CD4-positive, alpha-beta T cell (primary cell): ENCODE data around the gene FXYD6. TPM values are rescaled to one million over a fixed set of nuclear protein-coding genes. Genes with fewer than 3 reads are reported as not detected.

Experiments used
- ATAC-seq: fragments of 200-7000 bp; cut with Tn5 transposase; one replicate; pipeline ENCODE4 v1.10.0; 2022; ENCODE audit warnings: mild to moderate bottlenecking; ENCODE audit not compliant: poor library complexity
- CTCF ChIA-PET: fragments of 350-600 bp; sonication (Branson Sonifier 250); formaldehyde crosslinking; loops from one replicate; lab custom pipeline; 2021; ENCODE audit warnings: antibody characterized with exemption, inconsistent platforms; lab: Charles Lee
- POLR2A ChIA-PET: fragments of 350-600 bp; sonication (Branson Sonifier 250); formaldehyde crosslinking; loops from one replicate; lab custom pipeline; 2021; ENCODE audit warnings: antibody characterized with exemption, inconsistent platforms; lab: Charles Lee
- DNase-seq, 14 experiments: peaks; one replicate each; pipeline ENCODE4 v3.0.0-alpha.2; 2013 to 2020; ENCODE audit warnings: mixed read lengths in 2 of 14
- H3K27ac ChIP-seq, 2 donors: one replicate each; pipeline versions ENCODE4 v1.5.1 to v1.7.0; 2013; ENCODE audit warnings: low read length in 2 of 2, low read depth in 1 of 2, mild to moderate bottlenecking in 1 of 2
- H3K27me3 ChIP-seq, 2 experiments: 1 replicate in 1 of 2; 2 replicates in 1 of 2; pipeline versions ENCODE4 v1.6.1 to v1.7.0; 2013; ENCODE audit warnings: low read length in 2 of 2, control low read depth in 1 of 2, mild to moderate bottlenecking in 1 of 2, moderate library complexity in 1 of 2; ENCODE audit not compliant: insufficient read depth in 2 of 2, control insufficient read depth in 1 of 2
- H3K36me3 ChIP-seq: one replicate; pipeline ENCODE4 v1.6.1; 2013; ENCODE audit warnings: low read length, control low read depth; ENCODE audit not compliant: insufficient read depth
- H3K4me1 ChIP-seq: one replicate; pipeline ENCODE4 v1.6.1; 2013; ENCODE audit warnings: low read length, control low read depth; ENCODE audit not compliant: insufficient read depth
- H3K4me3 ChIP-seq: one replicate; pipeline ENCODE4 v1.5.1; 2013; ENCODE audit warnings: mild to moderate bottlenecking, low read length, moderate library complexity
- H3K9me3 ChIP-seq, 2 experiments: 1 replicate in 1 of 2; 2 replicates in 1 of 2; pipeline versions ENCODE4 v1.6.1 to v1.7.0; 2013; ENCODE audit warnings: low read length in 2 of 2, mild to moderate bottlenecking in 2 of 2, control low read depth in 1 of 2, moderate library complexity in 1 of 2; ENCODE audit not compliant: control insufficient read depth in 1 of 2, insufficient read depth in 1 of 2
- H3K27ac Mint-ChIP-seq: one replicate; pipeline ENCODE4 v1.8.0; 2020; ENCODE audit warnings: mixed read lengths
- H3K27me3 Mint-ChIP-seq: one replicate; pipeline ENCODE4 v1.8.0; 2021; ENCODE audit warnings: mixed read lengths
- H3K36me3 Mint-ChIP-seq: one replicate; pipeline ENCODE4 v1.8.0; 2021; ENCODE audit warnings: low read depth, mixed read lengths
- H3K4me1 Mint-ChIP-seq: one replicate; pipeline ENCODE4 v1.8.0; 2021; ENCODE audit warnings: low read depth, mixed read lengths
- H3K4me3 Mint-ChIP-seq: one replicate; pipeline ENCODE4 v1.8.0; 2020; ENCODE audit warnings: mild to moderate bottlenecking, mixed read lengths
- H3K9me3 Mint-ChIP-seq: one replicate; pipeline ENCODE4 v1.8.0; 2020; ENCODE audit warnings: mixed read lengths
- intact Hi-C, 2 experiments: fragments of 100-400 bp; cut with DNase I in 1 of 2; cut with micrococcal nuclease in 1 of 2; formaldehyde crosslinking; loops; one replicate each; pipeline versions ENCODE4 v1.15.1 to v1.9.0; 2023 to 2025; cut with DNase I, micrococcal nuclease
- total RNA-seq, 174 experiments: library from RNA in 2 of 174; stranded (reverse) in 2 of 174; gene quantifications; one replicate each; pipeline ENCODE4 v1.2.3 and lab custom pipeline; 2021 to 2026
- TF ChIP-seq, protein P1 (sequence below): fragments of 200-600 bp; IDR thresholded peaks from one replicate; pipeline ENCODE4 v1.8.0; 2022; ENCODE audit warnings: antibody characterized with exemption, mild to moderate bottlenecking

The FXYD6 gene
- total RNA-seq, 2 experiments from 2014 or later, result not detected

DNA sequence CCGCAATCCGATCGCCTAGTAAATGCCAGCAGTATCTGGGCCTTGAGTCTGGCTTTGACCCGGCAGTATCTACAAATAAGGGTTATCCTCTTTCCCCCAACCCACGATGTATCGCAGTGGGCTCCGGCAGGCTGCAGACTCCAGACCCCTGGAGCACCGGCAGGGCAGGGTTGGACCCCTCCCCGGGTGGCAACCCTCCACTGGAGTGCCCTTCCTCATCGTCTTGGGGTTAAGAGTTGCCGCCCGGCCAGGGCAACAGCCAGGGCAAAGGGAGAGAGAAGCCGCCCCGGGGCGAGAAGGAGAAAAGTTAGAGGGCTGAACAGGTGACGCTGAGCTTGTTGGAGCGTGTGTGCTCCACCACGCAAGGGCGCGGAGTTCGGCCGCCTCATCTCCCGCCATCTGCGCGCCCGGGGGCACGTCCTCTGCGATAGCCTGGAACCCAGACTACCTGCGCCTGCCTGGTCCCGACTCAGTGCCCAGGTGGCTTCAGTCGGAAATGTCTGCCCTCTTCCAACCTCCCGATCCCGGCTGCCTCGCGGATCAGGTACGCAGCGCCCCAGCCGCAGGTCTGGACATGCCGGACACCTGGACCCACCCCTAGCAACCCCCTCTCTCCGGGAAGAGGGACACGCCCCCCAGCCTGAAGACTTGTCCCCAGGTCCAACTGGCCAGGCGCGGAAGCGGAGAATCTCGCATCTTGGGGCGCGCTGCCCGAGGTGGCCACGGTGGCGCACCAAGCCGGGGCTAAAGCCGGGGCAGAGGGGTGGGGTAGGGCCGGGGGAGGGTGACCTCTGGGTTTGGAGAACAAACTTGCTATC is 80.6 kb downstream of the FXYD6 start:
- Histone ChIP-seq H3K27ac (no peak overlapping the region), H3K4me1 (peaks cover 23% of the 10 kb centered on the region), H3K9me3 (peaks cover 0 to 15% of the 10 kb centered on the region in 2 experiments), H3K36me3 (no peaks in the 10 kb centered on the region), H3K4me3 (peak overlapping the region; percentile 41), H3K27me3 (peaks cover 59 to 65% of the 10 kb centered on the region in 2 experiments)
- ATAC-seq (no peak), DNase-seq (peak in 1 of 14 experiments; percentile 31)
- CTCF ChIA-PET, result no interaction called here
- Mint-ChIP-seq H3K36me3 (no peaks in the 10 kb centered on the region), H3K9me3 (no peaks in the 10 kb centered on the region), H3K27ac (no peak overlapping the region), H3K4me1 (peaks cover 17% of the 10 kb centered on the region), H3K4me3 (peak overlapping the region; percentile 62), H3K27me3 (peaks cover 71% of the 10 kb centered on the region)
- POLR2A ChIA-PET, result interaction anchor here (0.6 kb wide), 1 partner anchor 337 kb away, joined by 3 read pairs; no protein-coding TSS in a partner anchor
- TF ChIP-seq, protein P1, sequence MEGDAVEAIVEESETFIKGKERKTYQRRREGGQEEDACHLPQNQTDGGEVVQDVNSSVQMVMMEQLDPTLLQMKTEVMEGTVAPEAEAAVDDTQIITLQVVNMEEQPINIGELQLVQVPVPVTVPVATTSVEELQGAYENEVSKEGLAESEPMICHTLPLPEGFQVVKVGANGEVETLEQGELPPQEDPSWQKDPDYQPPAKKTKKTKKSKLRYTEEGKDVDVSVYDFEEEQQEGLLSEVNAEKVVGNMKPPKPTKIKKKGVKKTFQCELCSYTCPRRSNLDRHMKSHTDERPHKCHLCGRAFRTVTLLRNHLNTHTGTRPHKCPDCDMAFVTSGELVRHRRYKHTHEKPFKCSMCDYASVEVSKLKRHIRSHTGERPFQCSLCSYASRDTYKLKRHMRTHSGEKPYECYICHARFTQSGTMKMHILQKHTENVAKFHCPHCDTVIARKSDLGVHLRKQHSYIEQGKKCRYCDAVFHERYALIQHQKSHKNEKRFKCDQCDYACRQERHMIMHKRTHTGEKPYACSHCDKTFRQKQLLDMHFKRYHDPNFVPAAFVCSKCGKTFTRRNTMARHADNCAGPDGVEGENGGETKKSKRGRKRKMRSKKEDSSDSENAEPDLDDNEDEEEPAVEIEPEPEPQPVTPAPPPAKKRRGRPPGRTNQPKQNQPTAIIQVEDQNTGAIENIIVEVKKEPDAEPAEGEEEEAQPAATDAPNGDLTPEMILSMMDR, result no peak
- intact Hi-C loops, result no loop called here

DNA sequence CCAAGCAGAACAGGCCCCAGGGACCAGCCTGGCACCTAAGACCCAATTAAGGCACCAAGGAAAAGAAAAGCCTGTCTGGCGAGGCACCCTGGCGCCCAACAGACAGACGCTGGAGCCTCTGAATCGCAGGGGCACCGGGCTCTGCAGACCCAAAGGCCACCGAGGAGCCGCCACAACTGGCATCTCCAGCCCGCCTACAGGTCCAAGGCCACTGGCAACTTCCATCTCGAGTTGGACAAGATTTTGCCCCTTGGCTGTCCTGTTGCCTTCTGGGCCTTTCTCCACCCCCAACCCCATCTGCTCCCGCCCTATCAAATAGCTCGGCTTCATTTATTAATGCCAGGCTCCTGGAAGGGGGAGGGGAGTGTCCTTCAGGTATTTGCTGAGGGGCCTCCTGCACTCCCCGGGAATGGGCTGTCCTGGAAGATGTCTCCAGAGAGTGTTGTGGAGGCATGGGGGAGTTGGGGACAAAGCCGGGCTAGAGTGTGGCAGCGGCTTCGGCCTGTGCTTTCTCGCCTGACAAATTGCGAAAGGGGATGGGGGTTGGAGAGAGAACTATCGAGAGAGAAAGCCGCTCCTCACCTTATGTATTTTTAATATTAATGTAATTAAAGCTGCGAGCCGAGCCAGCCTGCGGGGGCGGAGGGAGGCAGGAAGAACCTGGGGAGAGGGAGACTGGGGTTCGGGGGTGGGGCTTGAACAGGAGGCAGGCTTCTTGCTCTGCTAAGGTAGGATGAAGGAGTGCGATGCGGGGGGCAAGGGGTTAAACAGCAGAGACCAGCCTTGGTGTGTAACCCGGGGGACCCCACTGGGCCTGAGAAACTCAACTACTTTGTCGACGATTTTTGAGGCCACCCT is 81.5 kb downstream of the FXYD6 start:
- Histone ChIP-seq H3K27ac (no peak overlapping the region), H3K4me3 (no peak overlapping the region), H3K27me3 (peaks cover 59 to 66% of the 10 kb centered on the region in 2 experiments), H3K9me3 (peaks cover 0 to 15% of the 10 kb centered on the region in 2 experiments), H3K4me1 (peaks cover 23% of the 10 kb centered on the region), H3K36me3 (no peaks in the 10 kb centered on the region)
- CTCF ChIA-PET, result no interaction called here
- Mint-ChIP-seq H3K4me1 (peaks cover 17% of the 10 kb centered on the region), H3K27ac (no peak overlapping the region), H3K36me3 (no peaks in the 10 kb centered on the region), H3K4me3 (peak overlapping the region; percentile 62), H3K27me3 (peaks cover 79% of the 10 kb centered on the region), H3K9me3 (no peaks in the 10 kb centered on the region)
- intact Hi-C loops, result no loop called here
- POLR2A ChIA-PET, result no interaction called here
- TF ChIP-seq, protein P1, result no peak
- DNase-seq (no peak), ATAC-seq (no peak)

DNA sequence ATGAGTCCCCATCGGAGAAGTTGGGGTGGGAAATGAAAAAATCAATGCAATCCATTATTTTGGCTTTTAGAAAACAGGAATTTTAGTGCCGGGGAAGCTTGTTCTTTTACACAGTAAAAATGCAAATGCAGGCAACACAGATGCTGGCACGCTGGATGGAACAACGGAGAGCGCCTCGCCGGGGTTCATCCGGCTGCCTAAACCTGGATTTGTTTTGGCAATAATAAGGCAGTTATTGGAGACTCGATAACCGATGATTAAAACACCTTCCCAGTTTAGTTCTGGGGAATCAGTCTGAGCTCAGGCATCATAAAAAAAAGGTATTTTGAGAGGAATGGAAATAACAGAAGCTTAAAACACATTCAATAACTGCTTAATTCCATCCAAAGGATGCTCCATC is 82.3 kb downstream of the FXYD6 start:
- Histone ChIP-seq H3K4me1 (peaks cover 23% of the 10 kb centered on the region), H3K27ac (no peak overlapping the region), H3K9me3 (peaks cover 0 to 15% of the 10 kb centered on the region in 2 experiments), H3K4me3 (no peak overlapping the region), H3K36me3 (no peaks in the 10 kb centered on the region), H3K27me3 (peaks cover 59 to 66% of the 10 kb centered on the region in 2 experiments)
- intact Hi-C loops, result no loop called here
- POLR2A ChIA-PET, result no interaction called here
- Mint-ChIP-seq H3K36me3 (no peaks in the 10 kb centered on the region), H3K27me3 (peaks cover 75% of the 10 kb centered on the region), H3K4me3 (no peak overlapping the region), H3K9me3 (no peaks in the 10 kb centered on the region), H3K4me1 (peaks cover 17% of the 10 kb centered on the region), H3K27ac (no peak overlapping the region)
- TF ChIP-seq, protein P1, result no peak
- no peak for ATAC-seq
- DNase-seq, result no peak
- CTCF ChIA-PET, result interaction anchor here (1.6 kb wide), 1 partner anchor 23 kb away, joined by 4 read pairs; no protein-coding TSS in a partner anchor
